SKM-1 (cell line): Measurements from ENCODE around the gene KISS1R.
"Not testable (repeated sequence)": the region's sequence is repeated elsewhere in the genome, so short reads cannot be mapped to it uniquely, and the experiment has no call there.

Experiments used
- DNase-seq: peaks from one replicate; lab custom pipeline; 2025; ENCODE audit not compliant: unreplicated experiment; lab: John Stamatoyannopoulos, UW

Gene KISS1R

DNA sequence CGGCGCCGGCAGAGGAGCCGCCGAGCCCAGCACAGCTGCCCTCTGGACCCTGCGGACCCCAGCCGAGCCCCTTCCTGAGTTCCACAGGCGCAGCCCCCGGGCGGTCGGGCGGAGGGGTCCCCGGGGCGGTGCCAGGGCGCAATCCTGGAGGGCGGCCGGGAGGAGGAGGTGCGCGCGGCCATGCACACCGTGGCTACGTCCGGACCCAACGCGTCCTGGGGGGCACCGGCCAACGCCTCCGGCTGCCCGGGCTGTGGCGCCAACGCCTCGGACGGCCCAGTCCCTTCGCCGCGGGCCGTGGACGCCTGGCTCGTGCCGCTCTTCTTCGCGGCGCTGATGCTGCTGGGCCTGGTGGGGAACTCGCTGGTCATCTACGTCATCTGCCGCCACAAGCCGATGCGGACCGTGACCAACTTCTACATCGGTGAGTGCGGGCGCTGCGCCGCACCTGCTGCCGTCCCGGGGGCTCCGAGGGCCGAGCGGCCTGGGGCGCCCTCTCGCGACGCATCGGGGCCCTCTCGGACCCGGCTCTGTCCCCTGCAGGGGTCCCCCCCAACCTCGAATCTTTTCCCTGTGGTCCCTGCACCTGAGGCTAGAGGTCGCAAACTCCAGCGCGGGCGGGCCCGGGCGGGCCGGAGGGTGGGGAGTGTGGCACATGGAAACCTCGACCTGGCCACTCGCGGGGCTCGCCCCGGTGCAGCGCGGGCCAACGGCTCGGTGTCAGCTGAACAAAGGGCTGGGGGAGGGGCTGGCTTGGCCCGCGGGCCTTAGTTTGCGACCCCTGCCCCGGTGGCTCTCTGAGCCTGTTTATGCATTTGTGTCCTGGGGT lies at the start of gene KISS1R:
Gene KISS1R (plus strand): TSS at position 11 of the 829 bp plus-strand sequence. CDS start 170 bp downstream, at position 181.
- DNase-seq, result no peak

- DNase-seq, result no peak
Measured at GRCh38 chr19:867855-868457, 49.2 kb upstream of the KISS1R start.

DNA sequence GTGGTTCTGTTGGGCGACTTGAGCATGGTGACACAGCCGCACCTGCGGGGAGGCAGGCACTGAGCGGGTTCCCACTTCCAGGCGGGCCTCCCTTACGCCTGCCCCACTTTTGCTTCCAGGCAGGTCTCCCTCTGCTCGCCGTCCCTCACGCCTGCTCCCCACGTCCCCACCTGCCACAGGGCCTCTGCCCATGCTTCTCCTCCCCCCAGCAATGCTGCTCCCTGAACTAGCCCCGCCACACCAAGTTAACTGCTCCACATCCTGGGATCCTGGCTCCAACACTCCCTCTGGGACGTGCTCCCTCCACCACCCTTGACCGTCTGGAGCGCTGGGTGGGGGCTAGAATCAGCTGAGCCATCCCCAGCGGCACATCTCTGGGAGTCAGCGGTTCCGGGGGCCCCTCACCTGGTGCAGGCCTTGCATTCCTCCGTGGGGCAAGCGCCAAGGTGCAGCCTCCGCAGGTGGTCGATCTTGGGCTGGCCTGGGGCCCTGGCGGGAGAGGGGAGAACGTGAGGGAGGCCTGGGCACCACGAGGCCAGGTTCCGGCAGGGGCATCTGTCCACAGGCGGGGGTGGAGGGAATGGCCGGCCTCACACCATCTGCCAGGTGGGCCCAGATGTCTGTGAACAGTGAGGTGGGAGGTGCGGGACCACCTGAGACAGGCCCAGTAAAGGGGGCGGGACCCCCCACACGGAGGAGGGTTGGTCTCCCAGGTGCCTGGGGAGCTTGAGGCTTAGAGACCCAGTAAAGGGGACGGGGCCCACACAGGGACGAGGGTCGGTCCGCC lies 48.5 kb upstream of the KISS1R start:
- no peak for DNase-seq

DNA sequence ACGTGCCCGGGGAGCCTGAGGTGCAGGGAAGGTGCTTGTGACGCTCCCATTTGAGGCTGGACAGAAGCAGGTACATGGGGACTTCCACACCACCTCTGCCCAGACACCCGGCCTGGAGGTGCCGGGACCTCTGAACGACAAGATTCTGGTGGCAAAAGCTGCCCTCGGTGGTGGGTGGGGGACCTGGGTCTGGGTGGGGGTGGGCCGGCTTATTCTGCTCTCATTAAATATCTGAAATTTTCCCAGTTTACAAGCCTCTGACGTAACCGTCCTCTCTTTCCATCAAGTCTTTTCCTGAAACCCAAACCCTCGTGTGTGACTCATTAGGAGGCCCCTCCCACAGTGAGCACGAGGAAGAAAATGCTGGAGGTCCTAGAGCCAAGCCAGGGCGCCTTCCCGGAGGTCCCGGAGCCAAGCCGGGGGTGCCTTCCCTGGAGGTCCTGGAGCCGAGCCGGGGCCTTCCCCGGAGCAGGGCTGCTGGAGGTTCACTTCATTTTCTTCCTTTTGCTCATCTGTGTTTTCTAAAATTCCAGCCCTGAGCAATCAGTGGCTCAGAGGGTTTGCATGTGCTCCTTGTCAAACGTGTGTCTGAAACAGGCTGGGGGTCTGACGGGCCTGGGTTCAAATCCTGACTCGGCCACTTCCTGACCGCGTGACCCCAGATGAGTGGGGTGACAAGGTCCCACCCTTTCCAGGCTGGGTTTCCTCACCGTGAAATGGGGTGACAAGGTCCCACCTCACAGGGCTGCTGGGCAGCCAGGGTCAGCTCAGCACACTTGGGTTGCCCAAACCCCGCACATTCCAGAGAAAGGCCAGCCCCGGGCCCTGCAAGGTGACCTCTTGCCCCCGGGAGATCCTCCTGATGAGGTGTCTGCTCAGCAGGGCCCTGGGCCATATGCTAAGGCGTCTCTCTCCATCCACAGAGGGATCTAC lies 47.6 kb upstream of the KISS1R start:
- DNase-seq, result no peak

- DNase-seq, result no peak
Measured at GRCh38 chr19:870314-870713, 46.8 kb upstream of the KISS1R start.

- no peak for DNase-seq
Measured at GRCh38 chr19:870963-871401, 46.2 kb upstream of the KISS1R start.

DNA sequence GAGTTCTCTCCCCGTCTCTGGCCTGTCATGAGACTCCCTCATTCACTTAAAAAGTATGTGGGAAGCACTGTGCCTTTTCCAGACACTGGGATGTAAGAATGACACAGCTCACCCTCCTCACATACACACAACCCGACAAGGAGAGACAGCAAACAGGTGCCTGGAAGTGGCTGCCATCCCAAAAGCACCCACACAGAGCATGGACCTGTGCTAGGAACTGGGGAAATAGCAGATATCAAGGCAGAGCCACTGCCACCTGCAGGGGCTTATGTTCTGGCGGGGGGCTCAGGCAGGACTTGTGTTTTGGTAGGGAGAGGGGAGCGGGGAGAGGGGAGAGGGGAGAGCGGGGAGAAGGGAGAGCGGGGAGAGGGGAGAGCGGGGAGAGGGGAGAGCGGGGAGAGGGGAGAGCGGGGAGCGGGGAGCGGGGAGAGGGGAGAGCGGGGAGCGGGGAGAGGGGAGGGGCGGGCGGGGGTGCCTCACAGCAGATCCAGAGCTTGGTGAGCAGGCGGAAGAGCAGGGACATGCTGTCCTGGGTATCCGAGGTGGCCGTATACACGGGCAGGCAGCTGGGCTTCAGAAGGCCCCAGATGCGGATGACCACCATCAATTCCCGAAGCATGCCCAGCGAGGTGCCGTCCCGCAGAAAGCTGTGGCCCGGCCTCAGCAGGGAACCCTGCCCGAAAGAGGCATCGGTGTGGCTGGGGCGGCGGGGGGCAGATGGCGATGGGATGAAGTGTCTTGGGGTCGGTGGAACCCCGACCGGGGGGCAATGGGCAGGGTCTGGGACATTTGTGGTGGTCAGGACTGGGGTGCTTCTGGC lies 45.5 kb upstream of the KISS1R start:
- DNase-seq, result no peak

- DNase-seq, result no peak
Measured at GRCh38 chr19:872266-872951, 44.7 kb upstream of the KISS1R start.

DNA sequence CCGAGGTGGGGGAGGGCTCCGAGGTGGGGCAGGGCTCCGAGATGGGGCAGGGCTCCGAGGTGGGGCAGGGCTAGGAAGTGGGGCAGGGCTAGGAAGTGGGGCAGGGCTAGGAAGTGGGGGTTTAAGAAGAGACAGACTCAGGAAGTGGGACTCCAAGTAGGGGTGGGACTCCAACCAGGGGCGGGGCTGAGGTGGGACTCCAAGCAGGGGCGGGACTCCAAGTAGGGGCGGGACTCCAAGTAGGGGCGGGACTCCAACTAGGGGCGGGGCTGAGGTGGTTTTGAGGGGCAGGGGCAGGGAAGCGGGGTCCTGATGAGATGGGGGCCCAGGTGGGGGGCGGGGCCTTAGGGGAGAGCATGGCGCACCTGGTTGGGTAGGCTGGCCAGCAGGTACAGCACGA lies 44.0 kb upstream of the KISS1R start:
- no peak for DNase-seq

GRCh38 chr19:873561-874041 lies 43.5 kb upstream of the KISS1R start:
- no peak for DNase-seq

DNA sequence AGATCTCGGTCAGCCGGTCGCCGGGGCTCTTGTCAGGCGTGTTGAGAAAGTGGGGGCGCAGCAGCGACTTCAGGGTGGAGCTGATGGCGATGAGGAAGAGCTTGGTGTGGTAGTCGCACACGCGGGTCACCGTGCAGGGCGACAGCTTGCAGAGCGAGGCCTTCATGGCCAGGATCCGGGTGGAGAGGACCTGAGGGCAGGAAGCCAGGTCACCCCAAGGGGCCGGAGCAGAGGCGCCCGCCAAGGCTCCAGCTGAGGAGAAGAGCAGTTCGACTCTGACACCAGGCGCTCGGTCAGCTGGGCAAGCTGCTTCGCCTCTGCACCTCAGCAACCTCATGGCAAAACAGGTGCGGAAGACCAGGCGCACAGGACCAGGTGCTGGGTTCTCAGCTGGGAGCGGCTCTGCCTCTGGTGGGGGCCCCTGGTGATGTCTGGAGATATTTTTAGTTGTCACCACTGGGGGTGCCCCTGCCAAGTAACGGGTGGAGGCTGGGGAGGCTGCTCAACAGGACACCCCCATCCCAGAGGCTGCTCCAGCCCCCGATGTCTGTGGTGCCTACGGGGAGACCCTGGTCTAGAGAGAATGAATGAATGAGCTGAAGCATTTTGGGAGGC lies 41.8 kb upstream of the KISS1R start:
- DNase-seq, result no peak

DNA sequence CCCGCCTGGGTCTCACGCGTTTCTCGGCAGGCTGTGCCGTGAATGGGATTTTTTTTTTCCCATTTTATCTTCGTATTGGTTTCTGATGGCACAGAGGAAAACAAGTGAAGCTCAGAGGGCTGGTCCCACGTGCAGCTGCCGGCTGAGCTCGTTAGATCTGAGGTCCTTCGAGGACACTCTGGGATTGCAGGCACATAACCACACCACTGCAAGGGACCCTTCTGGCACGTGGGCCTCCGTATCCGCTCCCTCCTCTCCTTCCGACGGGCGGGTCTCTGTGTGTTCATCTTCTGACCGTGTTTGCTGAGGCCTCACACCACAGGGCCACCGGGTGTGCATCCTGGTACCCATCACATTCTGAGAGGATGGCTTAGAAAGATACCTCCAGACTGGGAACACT lies 41.0 kb upstream of the KISS1R start:
- DNase-seq, result no peak

DNA sequence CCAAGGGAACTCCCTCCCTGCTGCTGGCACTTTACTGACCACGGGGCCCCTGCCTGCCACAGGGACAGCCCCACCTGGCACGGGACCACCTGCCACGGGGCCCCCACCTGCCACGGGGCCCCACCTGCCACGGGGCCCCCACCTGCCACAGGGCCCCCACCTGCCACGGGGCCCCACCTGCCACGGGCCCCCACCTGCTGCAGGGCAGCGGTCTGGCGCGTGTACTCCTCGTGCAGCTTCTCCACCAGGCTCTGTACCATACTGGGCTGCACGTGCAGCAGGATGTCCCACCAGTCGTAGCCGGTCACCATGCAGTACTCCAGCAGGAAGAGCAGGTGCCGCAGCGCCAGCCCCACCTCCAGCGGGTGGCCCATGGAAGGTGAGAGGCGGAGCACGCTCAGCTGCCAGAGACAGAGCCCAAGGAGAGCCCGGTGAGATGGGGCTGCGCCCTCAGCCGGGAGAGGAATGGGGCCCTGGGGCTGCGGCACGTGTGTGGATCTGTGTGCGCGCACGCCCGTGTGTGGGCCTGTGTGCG lies 40.3 kb upstream of the KISS1R start:
- DNase-seq, result no peak

GRCh38 chr19:877992-878660 lies 39.0 kb upstream of the KISS1R start:
- not testable (repeated sequence) for DNase-seq

DNA sequence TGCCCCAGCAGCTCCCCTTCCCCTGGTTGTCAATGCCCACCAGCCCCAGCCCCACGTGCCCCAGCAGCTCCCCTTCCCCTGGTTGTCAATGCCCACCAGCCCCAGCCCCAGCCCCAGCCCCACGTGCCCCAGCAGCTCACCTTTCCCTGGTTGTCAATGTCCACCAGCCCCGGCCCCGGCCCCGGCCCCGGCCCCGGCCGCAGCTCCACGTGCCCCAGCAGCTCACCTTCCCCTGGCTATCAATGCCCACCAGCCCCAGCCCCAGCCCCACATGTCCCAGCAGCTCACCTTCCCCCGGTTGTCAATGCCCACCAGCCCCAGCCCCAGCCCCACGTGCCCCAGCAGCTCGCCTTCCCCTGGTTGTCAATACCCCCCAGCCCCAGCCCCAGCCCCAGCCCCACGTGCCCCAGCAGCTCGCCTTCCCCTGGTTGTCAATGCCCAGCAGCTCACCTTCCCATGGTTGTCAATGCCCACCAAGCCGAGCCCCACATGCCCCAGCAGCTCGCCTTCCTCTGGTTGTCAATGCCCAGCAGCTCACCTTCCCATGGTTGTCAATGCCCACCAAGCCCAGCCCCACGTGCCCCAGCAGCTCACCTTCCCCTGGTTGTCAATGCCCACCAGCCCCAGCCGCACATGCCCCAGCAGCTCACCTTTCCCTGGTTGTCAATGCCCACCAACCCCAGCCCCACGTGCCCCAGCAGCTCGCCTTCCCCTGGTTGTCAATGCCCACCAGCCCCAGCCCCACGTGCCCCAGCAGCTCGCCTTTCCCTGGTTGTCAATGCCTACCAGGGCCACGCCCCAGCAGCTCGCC lies 38.2 kb upstream of the KISS1R start:
- DNase-seq, result not testable (repeated sequence)

DNA sequence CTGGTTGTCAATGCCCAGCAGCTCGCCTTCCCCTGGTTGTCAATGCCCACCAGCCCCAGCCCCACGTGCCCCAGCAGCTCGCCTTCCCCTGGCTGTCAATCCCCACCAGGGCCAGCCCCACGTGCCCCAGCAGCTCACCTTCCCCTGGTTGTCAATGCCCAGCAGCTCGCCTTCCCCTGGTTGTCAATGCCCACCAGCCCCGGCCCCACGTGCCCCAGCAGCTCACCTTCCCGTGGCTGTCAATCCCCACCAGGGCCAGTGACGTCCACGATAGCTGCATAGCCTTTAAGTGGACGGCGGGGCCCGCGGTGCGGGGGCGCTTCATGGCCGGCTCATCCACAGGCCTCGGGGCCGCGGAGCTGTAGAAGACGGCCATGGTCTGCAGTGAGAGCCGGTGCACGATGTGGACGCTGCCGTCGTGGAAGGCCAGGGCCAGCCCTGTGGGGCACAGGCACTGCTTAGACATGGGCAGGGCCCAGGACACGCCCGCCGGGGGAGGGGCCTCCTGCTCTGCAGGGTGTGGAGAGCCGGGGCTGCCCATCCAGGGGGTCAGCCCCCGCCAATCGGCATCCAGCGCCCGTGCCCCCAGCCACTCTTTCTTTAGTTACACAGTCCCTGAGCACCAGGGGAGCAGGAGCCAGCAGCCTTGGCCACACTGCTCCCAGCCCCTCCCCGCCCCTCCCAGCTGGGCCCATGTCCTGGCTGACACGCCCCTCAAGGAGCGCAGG lies 37.3 kb upstream of the KISS1R start:
- DNase-seq, result no peak
